A549 (cell line): ENCODE results near the gene HDLBP.

Experiments
- EP300 ChIP-seq, 2 experiments: fragments of >200 bp; sonication (Bioruptor Twin); formaldehyde crosslinking; IDR thresholded peaks; 2 replicates in 1 of 2; 3 replicates in 1 of 2; pipeline ENCODE4 v1.6.1; 2016 to 2017
- JUN ChIP-seq, 2 experiments: fragments of >200 bp; sonication (Bioruptor Twin); formaldehyde crosslinking; IDR thresholded peaks; 2 replicates in 1 of 2; 3 replicates in 1 of 2; pipeline ENCODE4 v1.6.1; 2016 to 2017
- KDM1A ChIP-seq: fragments of 200-600 bp; sonication (generic); IDR thresholded peaks from 2 replicates; pipeline ENCODE4 v1.6.1; 2016; ENCODE audit warnings: low read depth, mild to moderate bottlenecking
- MYC ChIP-seq: IDR thresholded peaks from 2 replicates; pipeline ENCODE4 v1.6.1; 2012; ENCODE audit warnings: mild to moderate bottlenecking, inconsistent platforms, low read length, improper control_type of control experiment, borderline replicate concordance
- POLR2A ChIP-seq: IDR thresholded peaks from 2 replicates; pipeline ENCODE4 v1.6.1; 2012; ENCODE audit warnings: mild to moderate bottlenecking, low read length
- RAD21 ChIP-seq, 2 experiments: fragments of >200 bp in 1 of 2; sonication (Bioruptor Twin) in 1 of 2; formaldehyde crosslinking in 1 of 2; IDR thresholded peaks in 1 of 2; conservative IDR thresholded peaks in 1 of 2; 2 replicates in 1 of 2; 3 replicates in 1 of 2; pipeline ENCODE4 v1.6.1; 2012 to 2018; ENCODE audit warnings: inconsistent platforms in 1 of 2
- SMC3 ChIP-seq: fragments of >200 bp; sonication (Bioruptor Twin); formaldehyde crosslinking; IDR thresholded peaks from 3 replicates; pipeline ENCODE4 v1.6.1; 2018; ENCODE audit warnings: inconsistent platforms
- TP53 ChIP-seq: fragments of 250-450 bp; sonication (Bioruptor Pico); IDR thresholded peaks from 2 replicates; pipeline ENCODE4 v1.5.0; 2021; ENCODE audit warnings: mild to moderate bottlenecking, moderate library complexity
- ZFP36 ChIP-seq: fragments of 450-650 bp; IDR thresholded peaks from 2 replicates; pipeline ENCODE4 v1.6.1; 2014; ENCODE audit warnings: borderline replicate concordance; ENCODE audit not compliant: partially characterized antibody
- TF ChIP-seq, protein P1 (sequence below): fragments of >200 bp; sonication (Bioruptor Twin); formaldehyde crosslinking; IDR thresholded peaks from 3 replicates; pipeline ENCODE4 v1.5.1; 2016
- TF ChIP-seq, protein P2 (sequence below): fragments of 200-600 bp; sonication (generic); IDR thresholded peaks from 2 replicates; pipeline ENCODE4 v1.6.1; 2016; ENCODE audit warnings: antibody characterized with exemption, mild to moderate bottlenecking, moderate library complexity
- TF ChIP-seq, protein P3 (sequence below): IDR thresholded peaks from 2 replicates; pipeline ENCODE4 v1.6.1; 2012

DNA sequence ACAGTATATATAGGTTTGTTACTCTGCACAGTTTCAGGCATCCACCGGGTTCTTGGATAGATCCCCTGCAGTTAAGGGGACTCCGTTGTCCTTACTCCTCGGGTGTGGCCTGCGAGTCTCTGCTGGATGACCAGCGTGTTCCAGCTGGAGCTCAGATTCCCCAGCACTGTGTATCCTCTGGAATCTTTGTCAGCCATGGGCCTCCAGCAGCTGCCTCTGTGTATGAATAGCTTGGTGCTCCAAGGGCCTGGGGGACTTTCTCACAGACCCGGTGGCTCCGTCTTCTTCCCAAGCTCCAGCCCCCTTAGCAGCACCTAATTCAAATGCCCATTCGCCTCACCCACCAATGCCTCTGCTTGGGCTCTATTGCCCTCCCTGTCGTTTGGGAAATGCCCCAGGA is 120.7 kb downstream of the HDLBP start:
- TF ChIP-seq, protein P1, sequence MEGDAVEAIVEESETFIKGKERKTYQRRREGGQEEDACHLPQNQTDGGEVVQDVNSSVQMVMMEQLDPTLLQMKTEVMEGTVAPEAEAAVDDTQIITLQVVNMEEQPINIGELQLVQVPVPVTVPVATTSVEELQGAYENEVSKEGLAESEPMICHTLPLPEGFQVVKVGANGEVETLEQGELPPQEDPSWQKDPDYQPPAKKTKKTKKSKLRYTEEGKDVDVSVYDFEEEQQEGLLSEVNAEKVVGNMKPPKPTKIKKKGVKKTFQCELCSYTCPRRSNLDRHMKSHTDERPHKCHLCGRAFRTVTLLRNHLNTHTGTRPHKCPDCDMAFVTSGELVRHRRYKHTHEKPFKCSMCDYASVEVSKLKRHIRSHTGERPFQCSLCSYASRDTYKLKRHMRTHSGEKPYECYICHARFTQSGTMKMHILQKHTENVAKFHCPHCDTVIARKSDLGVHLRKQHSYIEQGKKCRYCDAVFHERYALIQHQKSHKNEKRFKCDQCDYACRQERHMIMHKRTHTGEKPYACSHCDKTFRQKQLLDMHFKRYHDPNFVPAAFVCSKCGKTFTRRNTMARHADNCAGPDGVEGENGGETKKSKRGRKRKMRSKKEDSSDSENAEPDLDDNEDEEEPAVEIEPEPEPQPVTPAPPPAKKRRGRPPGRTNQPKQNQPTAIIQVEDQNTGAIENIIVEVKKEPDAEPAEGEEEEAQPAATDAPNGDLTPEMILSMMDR, result no peak
- no peak for TF ChIP-seq EP300 (IDR thresholded peaks at IDR 0.05)
- TF ChIP-seq TP53 (CRISPR knock-in tag), result no peak
- no peak for TF ChIP-seq RAD21 (conservative IDR thresholded peaks at IDR 0.05 in 1 of 2, IDR thresholded peaks at IDR 0.05 in 1 of 2)
- no peak for TF ChIP-seq POLR2A
- TF ChIP-seq ZFP36, result no peak
- no peak for TF ChIP-seq JUN (IDR thresholded peaks at IDR 0.05)
- no peak for TF ChIP-seq KDM1A
- TF ChIP-seq SMC3, result no peak
- TF ChIP-seq, protein P2, sequence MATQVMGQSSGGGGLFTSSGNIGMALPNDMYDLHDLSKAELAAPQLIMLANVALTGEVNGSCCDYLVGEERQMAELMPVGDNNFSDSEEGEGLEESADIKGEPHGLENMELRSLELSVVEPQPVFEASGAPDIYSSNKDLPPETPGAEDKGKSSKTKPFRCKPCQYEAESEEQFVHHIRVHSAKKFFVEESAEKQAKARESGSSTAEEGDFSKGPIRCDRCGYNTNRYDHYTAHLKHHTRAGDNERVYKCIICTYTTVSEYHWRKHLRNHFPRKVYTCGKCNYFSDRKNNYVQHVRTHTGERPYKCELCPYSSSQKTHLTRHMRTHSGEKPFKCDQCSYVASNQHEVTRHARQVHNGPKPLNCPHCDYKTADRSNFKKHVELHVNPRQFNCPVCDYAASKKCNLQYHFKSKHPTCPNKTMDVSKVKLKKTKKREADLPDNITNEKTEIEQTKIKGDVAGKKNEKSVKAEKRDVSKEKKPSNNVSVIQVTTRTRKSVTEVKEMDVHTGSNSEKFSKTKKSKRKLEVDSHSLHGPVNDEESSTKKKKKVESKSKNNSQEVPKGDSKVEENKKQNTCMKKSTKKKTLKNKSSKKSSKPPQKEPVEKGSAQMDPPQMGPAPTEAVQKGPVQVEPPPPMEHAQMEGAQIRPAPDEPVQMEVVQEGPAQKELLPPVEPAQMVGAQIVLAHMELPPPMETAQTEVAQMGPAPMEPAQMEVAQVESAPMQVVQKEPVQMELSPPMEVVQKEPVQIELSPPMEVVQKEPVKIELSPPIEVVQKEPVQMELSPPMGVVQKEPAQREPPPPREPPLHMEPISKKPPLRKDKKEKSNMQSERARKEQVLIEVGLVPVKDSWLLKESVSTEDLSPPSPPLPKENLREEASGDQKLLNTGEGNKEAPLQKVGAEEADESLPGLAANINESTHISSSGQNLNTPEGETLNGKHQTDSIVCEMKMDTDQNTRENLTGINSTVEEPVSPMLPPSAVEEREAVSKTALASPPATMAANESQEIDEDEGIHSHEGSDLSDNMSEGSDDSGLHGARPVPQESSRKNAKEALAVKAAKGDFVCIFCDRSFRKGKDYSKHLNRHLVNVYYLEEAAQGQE, result no peak
- TF ChIP-seq, protein P3, sequence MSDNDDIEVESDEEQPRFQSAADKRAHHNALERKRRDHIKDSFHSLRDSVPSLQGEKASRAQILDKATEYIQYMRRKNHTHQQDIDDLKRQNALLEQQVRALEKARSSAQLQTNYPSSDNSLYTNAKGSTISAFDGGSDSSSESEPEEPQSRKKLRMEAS, result no peak
- no peak for TF ChIP-seq MYC
